AG04450 (cell line): Measurements from ENCODE around the gene HSPA4. TPM values are rescaled to one million over a fixed set of nuclear protein-coding genes. Genes with fewer than 3 reads are reported as not detected.

ENCODE experiments used
- CTCF ChIA-PET: fragments of 300-600, 350-600 bp; formaldehyde crosslinking; extraction: SDS; loops from one replicate; lab custom pipeline; 2022; ENCODE audit warnings: antibody characterized with exemption, inconsistent platforms; lab: Charles Lee
- POLR2A ChIA-PET: fragments of 350-600 bp; formaldehyde crosslinking; extraction: SDS; loops from one replicate; lab custom pipeline; 2021; ENCODE audit warnings: antibody characterized with exemption, inconsistent platforms; lab: Yijun Ruan, JAX
- DNase-seq: peaks from one replicate; pipeline ENCODE4 v3.0.0-alpha.2; 2011; ENCODE audit warnings: low read depth, low spot score
- H3K27ac ChIP-seq: one replicate; pipeline ENCODE4 v1.5.1; 2012; ENCODE audit warnings: low read depth, low read length, control low read depth
- H3K27me3 ChIP-seq: one replicate; pipeline ENCODE4 v1.6.0; 2012; ENCODE audit warnings: low read length; ENCODE audit not compliant: control insufficient read depth, insufficient read depth
- H3K4me3 ChIP-seq: 2 replicates; pipeline ENCODE4 v1.5.1; 2011; ENCODE audit warnings: mild to moderate bottlenecking, low read depth, low read length, control low read depth
- H3K9me3 ChIP-seq: 2 replicates; pipeline ENCODE4 v1.5.1; 2012; ENCODE audit warnings: low read length; ENCODE audit not compliant: control insufficient read depth, insufficient read depth
- CTCF ChIP-seq: IDR thresholded peaks from 2 replicates; pipeline ENCODE4 v1.5.1; 2011; ENCODE audit warnings: low read depth, low read length, control low read depth, inconsistent platforms
- polyA plus RNA-seq: library from polyadenylated mRNA; depleted of rRNA; stranded (reverse); fragments of >200 nt; gene quantifications from 2 replicates; pipeline ENCODE4 v1.2.3, GENCODE V29; 2011

The HSPA4 gene
- polyA plus RNA-seq, 1 experiment: 96.9 TPM

DNA sequence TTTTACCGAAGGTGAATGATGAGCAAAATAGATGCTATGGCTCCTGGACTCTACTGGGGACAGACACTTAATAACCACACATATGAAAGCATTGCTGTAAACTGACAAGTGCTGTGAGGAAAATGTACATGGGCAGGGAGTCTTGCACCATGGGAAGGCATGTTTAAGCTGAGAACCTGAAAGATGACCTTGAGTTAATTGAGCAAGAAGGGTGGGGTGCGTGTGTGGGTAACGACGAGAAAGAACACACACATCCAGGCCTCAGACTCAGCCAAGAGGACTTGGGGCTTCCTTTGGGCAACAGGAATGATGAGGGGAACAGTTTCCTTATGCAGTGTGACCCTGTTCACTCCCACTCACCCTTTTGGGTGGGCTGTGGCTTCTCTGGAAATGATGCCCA lies 73.1 kb downstream of the HSPA4 start:
- no peaks in the 10 kb centered on the region for H3K9me3 ChIP-seq
- ChIA-PET POLR2A (no interaction called here), CTCF (no interaction called here)
- H3K27me3 ChIP-seq: peaks cover 19% of the 10 kb centered on the region
- H3K27ac ChIP-seq: no peak overlapping the region
- DNase-seq: no peak
- TF ChIP-seq CTCF: no peak
- no peak overlapping the region for H3K4me3 ChIP-seq

GRCh38 chr5:133128066-133128465 lies 76.3 kb downstream of the HSPA4 start:
- TF ChIP-seq CTCF: no peak
- Histone ChIP-seq H3K27ac (no peak overlapping the region), H3K4me3 (no peak overlapping the region), H3K9me3 (no peaks in the 10 kb centered on the region), H3K27me3 (peaks cover 16% of the 10 kb centered on the region)
- POLR2A ChIA-PET: no interaction called here
- no peak for DNase-seq
- CTCF ChIA-PET: interaction anchor here (2.3 kb wide), 1 partner anchor 17 kb away, joined by 8 read pairs; no protein-coding TSS in a partner anchor

GRCh38 chr5:133129289-133129688 lies 77.5 kb downstream of the HSPA4 start:
- CTCF ChIA-PET: interaction anchor here (1.5 to 2.3 kb wide), 2 partner anchors 18 to 158 kb away, joined by 3 to 8 read pairs; no protein-coding TSS in a partner anchor
- no peaks in the 10 kb centered on the region for H3K9me3 ChIP-seq
- POLR2A ChIA-PET: no interaction called here
- H3K4me3 ChIP-seq: no peak overlapping the region
- no peak overlapping the region for H3K27ac ChIP-seq
- TF ChIP-seq CTCF: no peak
- DNase-seq: no peak
- peaks cover 15% of the 10 kb centered on the region for H3K27me3 ChIP-seq

DNA sequence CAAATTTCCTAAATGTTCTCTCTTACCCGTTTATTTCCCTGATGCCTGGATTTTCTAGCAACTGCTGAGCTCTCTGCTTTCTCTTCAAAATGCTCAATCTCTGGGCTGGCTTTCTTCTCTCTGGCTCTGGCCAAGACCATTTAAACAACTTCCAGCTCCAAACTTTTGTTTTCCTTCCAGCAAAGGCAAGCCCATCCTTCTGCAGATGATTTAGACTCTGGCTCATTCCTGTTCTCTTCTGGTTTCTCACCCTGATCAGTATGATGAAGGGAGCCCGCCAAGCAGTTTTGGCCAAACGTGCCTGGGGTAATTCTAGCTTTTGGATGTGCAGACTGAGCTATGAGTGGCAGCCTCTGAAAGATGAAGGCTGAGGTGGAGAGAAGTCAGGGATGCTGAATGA lies 78.1 kb downstream of the HSPA4 start:
- CTCF ChIA-PET: interaction anchor here (1.5 to 2.3 kb wide), 2 partner anchors 19 to 157 kb away, joined by 3 to 8 read pairs; no protein-coding TSS in a partner anchor
- no peaks in the 10 kb centered on the region for H3K9me3 ChIP-seq
- peaks cover 15% of the 10 kb centered on the region for H3K27me3 ChIP-seq
- TF ChIP-seq CTCF: no peak
- no peak for DNase-seq
- H3K4me3 ChIP-seq: no peak overlapping the region
- POLR2A ChIA-PET: no interaction called here
- no peak overlapping the region for H3K27ac ChIP-seq

GRCh38 chr5:133130387-133131118 lies 78.7 kb downstream of the HSPA4 start:
- peaks cover 15% of the 10 kb centered on the region for H3K27me3 ChIP-seq
- no peak overlapping the region for H3K27ac ChIP-seq
- ChIA-PET CTCF (interaction anchor here (2.3 kb wide), 1 partner anchor 19 kb away, joined by 8 read pairs; no protein-coding TSS in a partner anchor), POLR2A (no interaction called here)
- DNase-seq: no peak
- no peak for TF ChIP-seq CTCF
- H3K4me3 ChIP-seq: no peak overlapping the region
- H3K9me3 ChIP-seq: no peaks in the 10 kb centered on the region
